ENCODE data around the gene COPZ1.
"Not testable (repeated sequence)": the region's sequence is repeated elsewhere in the genome, so short reads cannot be mapped to it uniquely, and the experiment has no call there.

Gene COPZ1

DNA sequence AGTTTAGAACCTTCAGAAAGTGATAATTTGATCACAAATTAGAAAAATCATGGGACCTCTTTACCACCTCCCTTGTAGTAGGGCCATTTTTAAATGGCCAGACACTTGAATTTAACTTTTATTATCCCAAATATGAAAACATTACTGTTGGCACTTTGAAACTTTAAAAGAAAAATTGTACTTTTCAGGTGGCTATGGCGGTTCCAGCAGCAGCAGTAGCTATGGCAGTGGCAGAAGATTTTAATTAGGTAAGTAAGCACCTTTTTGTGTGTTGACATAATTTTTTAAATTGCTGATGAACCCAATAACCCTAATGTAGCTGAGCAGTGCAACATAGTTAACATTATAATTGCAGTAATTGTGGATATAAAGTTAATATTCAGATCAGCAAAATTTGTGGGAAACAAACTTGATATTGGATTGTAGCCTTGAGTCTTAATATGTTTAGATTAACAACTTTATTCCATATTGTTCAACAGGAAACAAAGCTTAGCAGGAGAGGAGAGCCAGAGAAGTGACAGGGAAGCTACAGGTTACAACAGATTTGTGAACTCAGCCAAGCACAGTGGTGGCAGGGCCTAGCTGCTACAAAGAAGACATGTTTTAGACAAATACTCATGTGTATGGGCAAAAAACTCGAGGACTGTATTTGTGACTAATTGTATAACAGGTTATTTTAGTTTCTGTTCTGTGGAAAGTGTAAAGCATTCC is 40.7 kb upstream of the COPZ1 start:
- not testable (repeated sequence) for H3K9ac ChIP-seq (ENCODE audit: low read length); H3K27me3 ChIP-seq (ENCODE audit: control insufficient read depth, insufficient read depth, low read length); H3K9me3 ChIP-seq (ENCODE audit: control insufficient read depth, insufficient read depth, low read depth, low read length); H3K4me1 ChIP-seq (ENCODE audit: control insufficient read depth, insufficient read depth, low read length); H3K27ac ChIP-seq (ENCODE audit: low read depth, low read length)
- H3K36me3 ChIP-seq (ENCODE audit: control insufficient read depth, insufficient read depth, low read length), result peaks cover 74% of the 10 kb centered on the region
- peak overlapping the region; percentile 92 for H3K4me3 ChIP-seq (ENCODE audit: low read depth, low read length)

GRCh38 chr12:54285150-54286041 is 39.5 kb upstream of the COPZ1 start:
- 0 out of 2 replicates have a peak overlapping the region, but pooled peaks have one; percentile 3 for H3K4me3 ChIP-seq (ENCODE audit: low read depth, low read length)
- H3K4me1 ChIP-seq (ENCODE audit: control insufficient read depth, insufficient read depth, low read length), result 0 out of 2 replicates have a peak, but pooled peaks cover 10% of the 10 kb centered on the region
- no peak overlapping the region for H3K27ac ChIP-seq (ENCODE audit: low read depth, low read length)
- H3K9ac ChIP-seq (ENCODE audit: low read length), result no peak overlapping the region
- H3K27me3 ChIP-seq (ENCODE audit: control insufficient read depth, insufficient read depth, low read length), result no peaks in the 10 kb centered on the region
- peaks cover 73% of the 10 kb centered on the region for H3K36me3 ChIP-seq (ENCODE audit: control insufficient read depth, insufficient read depth, low read length)
- H3K9me3 ChIP-seq (ENCODE audit: control insufficient read depth, insufficient read depth, low read depth, low read length), result no peaks in the 10 kb centered on the region

DNA sequence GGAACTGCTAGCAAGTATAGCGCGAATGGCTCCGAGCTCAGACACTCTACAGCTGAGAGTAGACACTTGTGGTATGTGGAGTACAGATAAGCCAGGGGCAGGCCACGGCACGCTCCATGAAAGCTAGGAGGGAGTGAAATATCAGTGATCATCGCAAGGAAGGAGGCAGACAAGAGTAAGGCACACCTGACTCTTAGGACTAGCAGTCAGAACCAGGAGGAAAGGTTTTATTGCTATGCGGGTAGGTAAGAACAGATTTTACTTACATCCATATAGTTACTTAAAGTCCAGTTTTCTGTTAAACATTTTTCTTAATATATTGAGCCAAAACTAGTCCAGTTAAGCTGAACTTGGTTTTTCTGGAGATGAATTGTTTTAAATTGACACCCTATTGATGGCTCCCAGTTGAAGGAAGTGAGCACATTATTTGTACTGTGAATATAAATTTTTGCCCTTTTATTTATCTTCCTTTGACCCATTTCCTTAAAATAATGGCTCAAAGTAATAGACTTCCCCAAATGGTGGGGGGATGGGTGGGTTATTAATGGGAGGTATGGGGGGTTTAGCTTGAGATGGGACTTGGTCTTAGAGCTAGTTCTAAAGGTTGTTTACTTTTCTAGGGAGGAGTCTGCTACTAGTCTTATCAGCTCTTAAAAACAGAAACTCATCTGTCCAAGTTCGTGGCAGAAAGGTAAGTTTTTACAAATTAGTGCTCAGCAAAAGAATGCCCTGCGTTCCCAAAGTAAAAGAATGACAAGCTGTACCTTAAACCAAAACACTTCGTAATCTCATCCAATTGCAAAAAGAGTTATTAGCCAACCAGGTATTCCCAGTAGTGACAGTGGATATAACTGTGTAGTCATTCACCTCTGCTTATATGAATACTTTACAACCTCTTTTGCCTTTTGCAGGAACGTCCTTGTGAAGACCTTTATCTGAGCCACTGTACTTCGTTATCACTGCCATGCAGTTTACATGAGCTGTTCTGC is 38.6 kb upstream of the COPZ1 start:
- Histone ChIP-seq H3K4me1 (ENCODE audit: control insufficient read depth, insufficient read depth, low read length) (0 out of 2 replicates have a peak, but pooled peaks cover 10% of the 10 kb centered on the region), H3K36me3 (ENCODE audit: control insufficient read depth, insufficient read depth, low read length) (peaks cover 65% of the 10 kb centered on the region), H3K9ac (ENCODE audit: low read length) (no peak overlapping the region)

GRCh38 chr12:54287261-54288157 is 37.4 kb upstream of the COPZ1 start:
- Histone ChIP-seq H3K9ac (ENCODE audit: low read length) (no peak overlapping the region), H3K27me3 (ENCODE audit: control insufficient read depth, insufficient read depth, low read length) (no peaks in the 10 kb centered on the region), H3K9me3 (ENCODE audit: control insufficient read depth, insufficient read depth, low read depth, low read length) (no peaks in the 10 kb centered on the region), H3K36me3 (ENCODE audit: control insufficient read depth, insufficient read depth, low read length) (peaks cover 53% of the 10 kb centered on the region), H3K4me1 (ENCODE audit: control insufficient read depth, insufficient read depth, low read length) (0 out of 2 replicates have a peak, but pooled peaks cover 6% of the 10 kb centered on the region), H3K4me3 (ENCODE audit: low read depth, low read length) (no peak overlapping the region), H3K27ac (ENCODE audit: low read depth, low read length) (no peak overlapping the region)

More for the DNA sequence above, 38.6 kb upstream of the COPZ1 start:
- Histone ChIP-seq H3K9me3 (ENCODE audit: control insufficient read depth, insufficient read depth, low read depth, low read length) (no peaks in the 10 kb centered on the region), H3K27me3 (ENCODE audit: control insufficient read depth, insufficient read depth, low read length) (no peaks in the 10 kb centered on the region), H3K4me3 (ENCODE audit: low read depth, low read length) (no peak overlapping the region), H3K27ac (ENCODE audit: low read depth, low read length) (no peak overlapping the region)

- Histone ChIP-seq H3K9ac (ENCODE audit: low read length) (no peak overlapping the region), H3K27me3 (ENCODE audit: control insufficient read depth, insufficient read depth, low read length) (no peaks in the 10 kb centered on the region), H3K4me1 (ENCODE audit: control insufficient read depth, insufficient read depth, low read length) (no peaks in the 10 kb centered on the region; the same call in 1 of the 2 replicates), H3K9me3 (ENCODE audit: control insufficient read depth, insufficient read depth, low read depth, low read length) (no peaks in the 10 kb centered on the region), H3K36me3 (ENCODE audit: control insufficient read depth, insufficient read depth, low read length) (peaks cover 6% of the 10 kb centered on the region), H3K27ac (ENCODE audit: low read depth, low read length) (no peak overlapping the region), H3K4me3 (ENCODE audit: low read depth, low read length) (no peak overlapping the region)
Measured at GRCh38 chr12:54292083-54292930, 32.6 kb upstream of the COPZ1 start.

DNA sequence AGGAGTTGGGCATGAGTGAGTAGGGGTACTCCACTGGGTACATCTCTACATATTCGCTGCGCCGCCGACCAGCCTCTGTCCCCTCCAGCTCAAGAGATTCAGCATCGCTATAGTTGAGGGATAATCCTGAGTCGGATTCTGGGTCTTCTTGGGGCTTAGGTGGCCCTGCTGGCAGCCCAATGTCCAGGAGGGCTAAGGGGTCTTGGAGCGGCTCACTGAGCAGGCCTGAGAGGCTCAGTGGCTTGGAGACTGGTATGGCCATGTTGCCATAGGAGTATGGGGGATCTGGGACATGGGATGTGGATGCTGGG is 32.0 kb upstream of the COPZ1 start:
- H3K4me3 ChIP-seq (ENCODE audit: low read depth, low read length), result no peak overlapping the region
- peaks cover under 1% of the 10 kb centered on the region for H3K36me3 ChIP-seq (ENCODE audit: control insufficient read depth, insufficient read depth, low read length)
- H3K27ac ChIP-seq (ENCODE audit: low read depth, low read length), result no peak overlapping the region
- H3K27me3 ChIP-seq (ENCODE audit: control insufficient read depth, insufficient read depth, low read length), result no peaks in the 10 kb centered on the region
- no peaks in the 10 kb centered on the region; the same call in 1 of the 2 replicates for H3K4me1 ChIP-seq (ENCODE audit: control insufficient read depth, insufficient read depth, low read length)
- H3K9me3 ChIP-seq (ENCODE audit: control insufficient read depth, insufficient read depth, low read depth, low read length), result no peaks in the 10 kb centered on the region
- no peak overlapping the region for H3K9ac ChIP-seq (ENCODE audit: low read length)

GRCh38 chr12:54294152-54294952 is 30.6 kb upstream of the COPZ1 start:
- Histone ChIP-seq H3K4me1 (ENCODE audit: control insufficient read depth, insufficient read depth, low read length) (no peaks in the 10 kb centered on the region; the same call in 1 of the 2 replicates), H3K27me3 (ENCODE audit: control insufficient read depth, insufficient read depth, low read length) (no peaks in the 10 kb centered on the region), H3K27ac (ENCODE audit: low read depth, low read length) (no peak overlapping the region), H3K36me3 (ENCODE audit: control insufficient read depth, insufficient read depth, low read length) (no peaks in the 10 kb centered on the region; the same call in 1 of the 2 replicates), H3K9ac (ENCODE audit: low read length) (no peak overlapping the region), H3K4me3 (ENCODE audit: low read depth, low read length) (no peak overlapping the region), H3K9me3 (ENCODE audit: control insufficient read depth, insufficient read depth, low read depth, low read length) (no peaks in the 10 kb centered on the region)

- Histone ChIP-seq H3K4me1 (ENCODE audit: control insufficient read depth, insufficient read depth, low read length) (peaks cover 6% of the 10 kb centered on the region), H3K4me3 (ENCODE audit: low read depth, low read length) (no peak overlapping the region), H3K36me3 (ENCODE audit: control insufficient read depth, insufficient read depth, low read length) (no peaks in the 10 kb centered on the region; the same call in 1 of the 2 replicates), H3K9me3 (ENCODE audit: control insufficient read depth, insufficient read depth, low read depth, low read length) (no peaks in the 10 kb centered on the region), H3K27ac (ENCODE audit: low read depth, low read length) (no peak overlapping the region), H3K27me3 (ENCODE audit: control insufficient read depth, insufficient read depth, low read length) (no peaks in the 10 kb centered on the region), H3K9ac (ENCODE audit: low read length) (no peak overlapping the region)
Measured at GRCh38 chr12:54294953-54295566, 29.9 kb upstream of the COPZ1 start.

Measured in HUES6 (cell line).